Activated CD4-positive, alpha-beta T cell treated with anti-CD3 and anti-CD28 coated beads, Interleukin-2, amount 50 U/mL, for 1 hour (primary cell): ENCODE measurements around the gene LRRC74B.
"Not testable (repeated sequence)": the region's sequence is repeated elsewhere in the genome, so short reads cannot be mapped to it uniquely, and the experiment has no call there.

Experiments used
- DNase-seq: peaks from one replicate; pipeline ENCODE4 v3.0.0-alpha.2; 2020

LRRC74B gene

GRCh38 chr22:21080435-21081137, 34.8 kb downstream of the LRRC74B start:
- DNase-seq, result no peak

GRCh38 chr22:21082248-21082647, 36.5 kb downstream of the LRRC74B start:
- no peak for DNase-seq

GRCh38 chr22:21087119-21087518, 41.4 kb downstream of the LRRC74B start:
- no peak for DNase-seq

GRCh38 chr22:21087926-21088325, 42.2 kb downstream of the LRRC74B start:
- not testable (repeated sequence) for DNase-seq

GRCh38 chr22:21091220-21091619, 45.5 kb downstream of the LRRC74B start:
- DNase-seq, result not testable (repeated sequence)

GRCh38 chr22:21092797-21093554, 47.2 kb downstream of the LRRC74B start:
- no peak for DNase-seq

- DNase-seq, result not testable (repeated sequence)
Observed at GRCh38 chr22:21093555-21094137, 47.9 kb downstream of the LRRC74B start.

- DNase-seq, result no peak
Observed at GRCh38 chr22:21094911-21095772, 49.4 kb downstream of the LRRC74B start.

GRCh38 chr22:21095773-21096107, 50.0 kb downstream of the LRRC74B start:
- DNase-seq, result no peak

- DNase-seq, result not testable (repeated sequence)
Observed at GRCh38 chr22:21096878-21097277, 51.1 kb downstream of the LRRC74B start.

- DNase-seq, result no peak
Observed at GRCh38 chr22:21098099-21098671, 52.4 kb downstream of the LRRC74B start.

GRCh38 chr22:21099578-21099977, 53.8 kb downstream of the LRRC74B start:
- no peak for DNase-seq

GRCh38 chr22:21100149-21101032, 54.6 kb downstream of the LRRC74B start:
- DNase-seq, result no peak

- no peak for DNase-seq
Observed at GRCh38 chr22:21101877-21102638, 56.3 kb downstream of the LRRC74B start.

- DNase-seq, result peak; percentile 77
Observed at GRCh38 chr22:21102659-21103267, 57.0 kb downstream of the LRRC74B start.

- no peak for DNase-seq
Observed at GRCh38 chr22:21103633-21104032, 57.9 kb downstream of the LRRC74B start.

- DNase-seq, result no peak
Observed at GRCh38 chr22:21104126-21104691, 58.5 kb downstream of the LRRC74B start.

- no peak for DNase-seq
Observed at GRCh38 chr22:21105294-21105693, 59.5 kb downstream of the LRRC74B start.

- DNase-seq, result no peak
Observed at GRCh38 chr22:21106000-21106399, 60.3 kb downstream of the LRRC74B start.
